A549 (cell line): Measurements from ENCODE around the gene CCDC167. TPM values are rescaled to one million over a fixed set of nuclear protein-coding genes. Genes with fewer than 3 reads are reported as not detected.

ENCODE experiments used
- ATAC-seq, 2 experiments: fragments of 200-7000 bp in 1 of 2; fragments of >200 bp in 1 of 2; cut with Nextera tagmentation in 1 of 2; cut with Tn5 transposase in 1 of 2; 3 replicates each; pipeline versions ENCODE4 v1.8.0 to v1.9.1; 2018 to 2020; ENCODE audit warnings: mild to moderate bottlenecking in 1 of 2, moderate library complexity in 1 of 2
- CTCF ChIA-PET: fragments of 300-600 bp; sonication (Branson Sonifier 250); formaldehyde crosslinking; extraction: SDS; loops from one replicate; lab custom pipeline; 2021; ENCODE audit warnings: antibody characterized with exemption, inconsistent platforms; lab: Yijun Ruan, JAX
- POLR2A ChIA-PET: fragments of 350-600 bp; formaldehyde crosslinking; extraction: SDS; loops from one replicate; lab custom pipeline; 2021; ENCODE audit warnings: antibody characterized with exemption, inconsistent platforms; lab: Yijun Ruan, JAX
- DNase-seq, 2 experiments: peaks; one replicate each; pipeline versions ENCODE4 v3.0.0 to v3.0.0-alpha.2; 2011 to 2016; ENCODE audit warnings: low read depth in 1 of 2, low spot score in 1 of 2
- FAIRE-seq: peaks from 2 replicates; lab custom pipeline; 2011; peaks lifted over from hg19 to GRCh38; lab: Jason Lieb, UNC
- H3K27ac ChIP-seq, 2 experiments: fragments of >200 bp; sonication (Bioruptor Twin); formaldehyde crosslinking; 3 replicates each; pipeline ENCODE4 v1.5.1; 2016 to 2017
- H3K4me1 ChIP-seq: fragments of >200 bp; sonication (Bioruptor Twin); formaldehyde crosslinking; 3 replicates; pipeline ENCODE4 v1.6.1; 2016
- H3K4me2 ChIP-seq: fragments of >200 bp; sonication (Bioruptor Twin); formaldehyde crosslinking; 3 replicates; pipeline ENCODE4 v1.6.1; 2016
- H3K4me3 ChIP-seq: fragments of >200 bp; sonication (Bioruptor Twin); formaldehyde crosslinking; 3 replicates; pipeline ENCODE4 v1.5.1; 2016
- H3K9me3 ChIP-seq: fragments of >200 bp; sonication (Bioruptor Twin); formaldehyde crosslinking; 3 replicates; pipeline ENCODE4 v1.6.1; 2016
- ATOH8 ChIP-seq: fragments of 250-450 bp; sonication (Bioruptor Pico); IDR thresholded peaks from 2 replicates; pipeline ENCODE4 v1.5.0; 2020; ENCODE audit warnings: low read depth, mild to moderate bottlenecking, moderate library complexity
- BHLHE40 ChIP-seq: IDR thresholded peaks from 2 replicates; pipeline ENCODE4 v1.6.1; 2012; ENCODE audit warnings: low read depth, low read length, inconsistent platforms
- CBX8 ChIP-seq: fragments of 200-600 bp; sonication (generic); IDR thresholded peaks from 2 replicates; pipeline ENCODE4 v1.6.1; 2016
- CHD2 ChIP-seq: fragments of 150-350 bp; IDR thresholded peaks from 2 replicates; pipeline ENCODE4 v1.6.1; 2014; ENCODE audit warnings: low read length; ENCODE audit not compliant: partially characterized antibody
- CHD4 ChIP-seq: fragments of 200-600 bp; sonication (generic); IDR thresholded peaks from 2 replicates; pipeline ENCODE4 v1.6.1; 2016; ENCODE audit warnings: antibody characterized with exemption, mild to moderate bottlenecking, borderline replicate concordance
- FOSB ChIP-seq: fragments of 250-450 bp; sonication (Bioruptor Pico); IDR thresholded peaks from 2 replicates; pipeline ENCODE4 v1.5.0; 2020; ENCODE audit warnings: mild to moderate bottlenecking, moderate library complexity
- FOSL2 ChIP-seq, 2 experiments: fragments of 450-650 bp in 1 of 2; fragments of >200 bp in 1 of 2; sonication (Bioruptor Twin) in 1 of 2; formaldehyde crosslinking; IDR thresholded peaks; 2 replicates each; pipeline versions ENCODE4 v1.5.0 to v1.6.1; 2016 to 2020; ENCODE audit warnings: mild to moderate bottlenecking in 1 of 2, moderate library complexity in 1 of 2
- FOXS1 ChIP-seq: fragments of 250-450 bp; sonication (Bioruptor Pico); IDR thresholded peaks from 2 replicates; pipeline ENCODE4 v1.5.0; 2020; ENCODE audit warnings: mild to moderate bottlenecking, moderate library complexity
- HDAC2 ChIP-seq: fragments of 200-600 bp; sonication (generic); IDR thresholded peaks from 2 replicates; pipeline ENCODE4 v1.6.1; 2016
- HES2 ChIP-seq: fragments of >200 bp; sonication (Bioruptor Twin); formaldehyde crosslinking; IDR thresholded peaks from 2 replicates; pipeline ENCODE4 v1.6.1; 2016
- HEYL ChIP-seq: fragments of 250-450 bp; sonication (Bioruptor Pico); IDR thresholded peaks from 2 replicates; pipeline ENCODE4 v1.8.0; 2021; ENCODE audit warnings: mild to moderate bottlenecking, moderate library complexity
- HOXB5 ChIP-seq: fragments of 250-450 bp; sonication (Bioruptor Pico); IDR thresholded peaks from 2 replicates; pipeline ENCODE4 v1.5.0; 2020; ENCODE audit warnings: mild to moderate bottlenecking, moderate library complexity
- JUNB ChIP-seq: fragments of >200 bp; sonication (Bioruptor Twin); formaldehyde crosslinking; IDR thresholded peaks from 2 replicates; pipeline ENCODE4 v1.6.1; 2016
- KDM1A ChIP-seq: fragments of 200-600 bp; sonication (generic); IDR thresholded peaks from 2 replicates; pipeline ENCODE4 v1.6.1; 2016; ENCODE audit warnings: low read depth, mild to moderate bottlenecking
- KDM5A ChIP-seq: fragments of 200-600 bp; sonication (generic); IDR thresholded peaks from 2 replicates; pipeline ENCODE4 v1.6.1; 2016; ENCODE audit warnings: antibody characterized with exemption, mild to moderate bottlenecking
- MAFK ChIP-seq: fragments of 450-650 bp; IDR thresholded peaks from 2 replicates; pipeline ENCODE4 v1.6.1; 2014; ENCODE audit not compliant: partially characterized antibody
- NPAS2 ChIP-seq: fragments of 250-450 bp; sonication (Bioruptor Pico); IDR thresholded peaks from 2 replicates; pipeline ENCODE4 v1.8.0; 2022; ENCODE audit warnings: mild to moderate bottlenecking, moderate library complexity, borderline replicate concordance
- NR3C1 ChIP-seq: fragments of >200 bp; sonication (Bioruptor Twin); formaldehyde crosslinking; IDR thresholded peaks from 3 replicates; pipeline ENCODE4 v1.6.1; 2017
- PBX3 ChIP-seq: IDR thresholded peaks from 2 replicates; pipeline ENCODE4 v1.6.1; 2012
- PHF8 ChIP-seq: fragments of 200-600 bp; sonication (generic); IDR thresholded peaks from 2 replicates; pipeline ENCODE4 v1.6.1; 2016; ENCODE audit warnings: low read depth, mild to moderate bottlenecking, antibody characterized with exemption, moderate library complexity, borderline replicate concordance
- POLR2A ChIP-seq: IDR thresholded peaks from 2 replicates; pipeline ENCODE4 v1.6.1; 2012; ENCODE audit warnings: mild to moderate bottlenecking, low read length
- POLR2AphosphoS2 ChIP-seq: conservative IDR thresholded peaks from 2 replicates; pipeline ENCODE4 v1.6.1; 2012; ENCODE audit warnings: low read length, improper control_type of control experiment, inconsistent platforms
- RAD21 ChIP-seq, 2 experiments: fragments of >200 bp in 1 of 2; sonication (Bioruptor Twin) in 1 of 2; formaldehyde crosslinking in 1 of 2; IDR thresholded peaks in 1 of 2; conservative IDR thresholded peaks in 1 of 2; 2 replicates in 1 of 2; 3 replicates in 1 of 2; pipeline ENCODE4 v1.6.1; 2012 to 2018; ENCODE audit warnings: inconsistent platforms in 1 of 2
- RARB ChIP-seq: fragments of 250-450 bp; sonication (Bioruptor Pico); IDR thresholded peaks from 2 replicates; pipeline ENCODE4 v1.8.0; 2021; ENCODE audit warnings: mild to moderate bottlenecking, moderate library complexity
- SREBF2 ChIP-seq: fragments of 450-650 bp; IDR thresholded peaks from 2 replicates; pipeline ENCODE4 v1.6.1; 2014; ENCODE audit warnings: mild to moderate bottlenecking, moderate library complexity
- TFCP2L1 ChIP-seq: fragments of 250-450 bp; sonication (Bioruptor Pico); IDR thresholded peaks from 2 replicates; pipeline ENCODE4 v1.5.0; 2021; ENCODE audit warnings: mild to moderate bottlenecking
- TP53 ChIP-seq: fragments of 250-450 bp; sonication (Bioruptor Pico); IDR thresholded peaks from 2 replicates; pipeline ENCODE4 v1.5.0; 2021; ENCODE audit warnings: mild to moderate bottlenecking, moderate library complexity
- ZC3H11A ChIP-seq: fragments of 450-650 bp; IDR thresholded peaks from 2 replicates; pipeline ENCODE4 v1.6.1; 2014; ENCODE audit warnings: antibody characterized with exemption, mild to moderate bottlenecking
- ZFP36 ChIP-seq: fragments of 450-650 bp; IDR thresholded peaks from 2 replicates; pipeline ENCODE4 v1.6.1; 2014; ENCODE audit warnings: borderline replicate concordance; ENCODE audit not compliant: partially characterized antibody
- ZSCAN20 ChIP-seq: fragments of 250-450 bp; sonication (Bioruptor Pico); IDR thresholded peaks from 2 replicates; pipeline ENCODE4 v1.8.0; 2022; ENCODE audit warnings: mild to moderate bottlenecking, moderate library complexity
- WGBS: methylation state at CpG from one replicate; pipeline ENCODE4 v1.1.6; 2017; ENCODE audit errors: missing lambda C conversion rate; 5-methylcytosine and 5-hydroxymethylcytosine counted together
- polyA plus RNA-seq, 4 experiments: library from polyadenylated mRNA; depleted of rRNA in 3 of 4; stranded (reverse); fragments of >200 nt; fragmentation: RNase III in 1 of 4; extraction: RNeasy Plus Mini Kit Qiagen cat#74134 plus additional on column Dnase treatment in 1 of 4; gene quantifications; 2 replicates in 3 of 4; 3 replicates in 1 of 4; pipeline ENCODE4 v1.2.3, GENCODE V29; 2011 to 2017

The CCDC167 gene
- polyA plus RNA-seq, 2 of the 4 experiments (the other 2 are of a cell fraction): 35.1 to 39.1 TPM

DNA sequence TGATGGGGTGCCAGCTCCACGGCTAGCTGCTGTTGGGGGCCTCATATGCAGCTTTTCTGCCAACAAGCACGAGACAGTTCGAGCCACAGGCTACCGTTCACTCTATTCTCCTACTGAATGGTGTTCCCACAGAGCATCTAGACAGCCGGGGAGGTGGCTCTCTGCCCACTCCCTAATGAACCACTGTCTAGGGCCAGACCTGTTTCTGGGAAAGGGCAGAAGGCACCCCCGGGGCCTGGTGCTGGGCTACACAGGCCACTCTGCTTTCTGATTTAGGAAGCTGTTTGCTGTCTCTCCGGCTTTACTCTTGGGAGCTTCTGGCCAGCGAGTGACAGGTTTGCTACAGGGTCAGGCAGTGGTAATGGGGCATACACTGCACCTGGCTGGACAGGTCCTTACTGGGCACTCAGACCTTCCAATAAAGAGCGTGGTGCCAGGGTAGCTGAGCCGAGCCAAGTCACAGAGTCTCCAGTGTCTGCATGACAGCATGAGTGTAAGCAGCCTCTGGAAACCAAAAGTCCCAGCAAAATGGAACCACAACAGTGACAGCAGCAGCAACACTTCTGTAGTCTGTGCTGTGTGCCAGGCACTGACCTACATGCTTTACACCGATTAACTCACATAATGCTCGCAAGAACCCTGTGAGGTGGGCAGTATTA lies 8.4 kb downstream of the CCDC167 start:
- H3K4me2 ChIP-seq: no peak overlapping the region
- ATAC-seq (peak in 1 of 2 experiments; percentile 25; a peak in 2 of 6 replicates), FAIRE-seq (no peak)
- H3K4me3 ChIP-seq: no peak overlapping the region
- no peak overlapping the region for H3K27ac ChIP-seq
- WGBS: 85% methylated on average over 5 of the region's 12 CpGs
- H3K4me1 ChIP-seq: no peaks in the 10 kb centered on the region
- H3K9me3 ChIP-seq: no peaks in the 10 kb centered on the region
- CTCF ChIA-PET: interaction anchor here (0.9 to 1.8 kb wide), 6 partner anchors 9 to 201 kb away, joined by 3 to 8 read pairs (median 4); no protein-coding TSS in a partner anchor
- TF ChIP-seq FOSL2 (IDR thresholded peaks at IDR 0.05): no peak
- TF ChIP-seq FOSL2 (CRISPR knock-in tag; IDR thresholded peaks at IDR 0.05): no peak
- no peak for TF ChIP-seq ZC3H11A
- TF ChIP-seq BHLHE40: no peak
- no peak for TF ChIP-seq SREBF2
- TF ChIP-seq POLR2A: no peak
- TF ChIP-seq CHD4: no peak
- no peak for TF ChIP-seq MAFK
- no peak for TF ChIP-seq FOXS1 (CRISPR knock-in tag)
- TF ChIP-seq NR3C1: no peak
- TF ChIP-seq FOSB (CRISPR knock-in tag): no peak
- TF ChIP-seq ZFP36: no peak
- TF ChIP-seq KDM1A: no peak
- no peak for TF ChIP-seq HDAC2
- no peak for TF ChIP-seq CBX8
- no peak for TF ChIP-seq TFCP2L1 (CRISPR knock-in tag)
- TF ChIP-seq RAD21 (conservative IDR thresholded peaks at IDR 0.05 in 1 of 2, IDR thresholded peaks at IDR 0.05 in 1 of 2): no peak
- TF ChIP-seq RARB (CRISPR knock-in tag): no peak
- TF ChIP-seq KDM5A: no peak
- no peak for TF ChIP-seq HES2
- TF ChIP-seq, all 56 proteins: peak for 0
- POLR2A ChIA-PET: no interaction called here
- no peak for DNase-seq

GRCh38 chr6:37490536-37491170 lies 9.0 kb downstream of the CCDC167 start:
- no peaks in the 10 kb centered on the region for H3K9me3 ChIP-seq
- no peak overlapping the region for H3K27ac ChIP-seq
- ChIA-PET CTCF (interaction anchor here (0.9 to 1.8 kb wide), 4 partner anchors 8 to 75 kb away, joined by 3 to 8 read pairs (median 4); no protein-coding TSS in a partner anchor), POLR2A (no interaction called here)
- H3K4me3 ChIP-seq: no peak overlapping the region
- 83% methylated on average over 4 of the region's 9 CpGs for WGBS
- H3K4me1 ChIP-seq: no peaks in the 10 kb centered on the region
- FAIRE-seq (no peak), ATAC-seq (no peak), DNase-seq (no peak)
- TF ChIP-seq ATOH8 (CRISPR knock-in tag) (no peak), JUNB (no peak), TFCP2L1 (CRISPR knock-in tag) (no peak), MAFK (no peak), NPAS2 (CRISPR knock-in tag) (no peak), FOXS1 (CRISPR knock-in tag) (no peak), CHD4 (no peak), PHF8 (no peak), HEYL (no peak), ZC3H11A (no peak), PBX3 (no peak), TP53 (no peak), HDAC2 (no peak), BHLHE40 (no peak), CHD2 (no peak), KDM5A (no peak), HOXB5 (CRISPR knock-in tag) (no peak), ZSCAN20 (CRISPR knock-in tag) (no peak), POLR2AphosphoS2 (no peak), ZFP36 (no peak)
- no peak overlapping the region for H3K4me2 ChIP-seq
